ENCODE measurements around the gene ADH1B.

The ADH1B gene

GRCh38 chr4:99315839-99316238, 5.4 kb downstream of the ADH1B start:
- no peak for DNase-seq (ENCODE audit: low spot score)
- no peaks in the 10 kb centered on the region for H3K27me3 ChIP-seq (ENCODE audit: insufficient read depth, poor library complexity, severe bottlenecking)
- H3K4me3 ChIP-seq (ENCODE audit: severe bottlenecking): no peak overlapping the region
- H3K9me3 ChIP-seq (ENCODE audit: severe bottlenecking): no peaks in the 10 kb centered on the region
- H3K36me3 ChIP-seq (ENCODE audit: low read depth): no peaks in the 10 kb centered on the region
- no peaks in the 10 kb centered on the region for H3K4me1 ChIP-seq (ENCODE audit: insufficient read depth, poor library complexity, severe bottlenecking)
- no peak for TF ChIP-seq CTCF (IDR thresholded peaks at IDR 0.05; ENCODE audit: poor library complexity, severe bottlenecking)
- no peak overlapping the region for H3K27ac ChIP-seq (ENCODE audit: poor library complexity, severe bottlenecking)
- no peak for ATAC-seq (ENCODE audit: low read depth)

- DNase-seq (ENCODE audit: low spot score) (no peak), ATAC-seq (ENCODE audit: low read depth) (no peak)
- no peak for TF ChIP-seq CTCF (IDR thresholded peaks at IDR 0.05; ENCODE audit: poor library complexity, severe bottlenecking)
- Histone ChIP-seq H3K27me3 (ENCODE audit: insufficient read depth, poor library complexity, severe bottlenecking) (peaks cover 3% of the 10 kb centered on the region), H3K36me3 (ENCODE audit: low read depth) (no peaks in the 10 kb centered on the region), H3K27ac (ENCODE audit: poor library complexity, severe bottlenecking) (no peak overlapping the region), H3K4me3 (ENCODE audit: severe bottlenecking) (no peak overlapping the region), H3K4me1 (ENCODE audit: insufficient read depth, poor library complexity, severe bottlenecking) (no peaks in the 10 kb centered on the region), H3K9me3 (ENCODE audit: severe bottlenecking) (no peaks in the 10 kb centered on the region)
Measured at GRCh38 chr4:99314211-99314610, 7.0 kb downstream of the ADH1B start.

- Histone ChIP-seq H3K4me1 (ENCODE audit: insufficient read depth, poor library complexity, severe bottlenecking) (no peaks in the 10 kb centered on the region), H3K36me3 (ENCODE audit: low read depth) (no peaks in the 10 kb centered on the region), H3K27me3 (ENCODE audit: insufficient read depth, poor library complexity, severe bottlenecking) (peaks cover 3% of the 10 kb centered on the region), H3K9me3 (ENCODE audit: severe bottlenecking) (no peaks in the 10 kb centered on the region), H3K4me3 (ENCODE audit: severe bottlenecking) (no peak overlapping the region), H3K27ac (ENCODE audit: poor library complexity, severe bottlenecking) (no peak overlapping the region)
- no peak for ATAC-seq (ENCODE audit: low read depth)
- DNase-seq (ENCODE audit: low spot score): no peak
- no peak for TF ChIP-seq CTCF (IDR thresholded peaks at IDR 0.05; ENCODE audit: poor library complexity, severe bottlenecking)
Measured at GRCh38 chr4:99310389-99310788, 10.8 kb downstream of the ADH1B start.

GRCh38 chr4:99305638-99306400, 15.4 kb downstream of the ADH1B start:
- no peak overlapping the region for H3K4me3 ChIP-seq (ENCODE audit: severe bottlenecking)
- H3K27ac ChIP-seq (ENCODE audit: poor library complexity, severe bottlenecking): no peak overlapping the region
- no peaks in the 10 kb centered on the region for H3K4me1 ChIP-seq (ENCODE audit: insufficient read depth, poor library complexity, severe bottlenecking)
- no peaks in the 10 kb centered on the region for H3K9me3 ChIP-seq (ENCODE audit: severe bottlenecking)
- DNase-seq (ENCODE audit: low spot score): no peak
- H3K27me3 ChIP-seq (ENCODE audit: insufficient read depth, poor library complexity, severe bottlenecking): peaks cover 2% of the 10 kb centered on the region
- no peak for TF ChIP-seq CTCF (IDR thresholded peaks at IDR 0.05; ENCODE audit: poor library complexity, severe bottlenecking)
- no peak for ATAC-seq (ENCODE audit: low read depth)
- H3K36me3 ChIP-seq (ENCODE audit: low read depth): no peaks in the 10 kb centered on the region
